GM12873 (cell line): Measurements from ENCODE around the gene MYH15.

Experiments
- CTCF ChIP-seq: IDR thresholded peaks from 2 replicates; pipeline ENCODE4 v1.5.1; 2012; ENCODE audit warnings: low read depth, mild to moderate bottlenecking, moderate library complexity, low read length, control low read depth; ENCODE audit not compliant: insufficient read depth; ENCODE audit errors: missing control alignments

MYH15 gene

DNA sequence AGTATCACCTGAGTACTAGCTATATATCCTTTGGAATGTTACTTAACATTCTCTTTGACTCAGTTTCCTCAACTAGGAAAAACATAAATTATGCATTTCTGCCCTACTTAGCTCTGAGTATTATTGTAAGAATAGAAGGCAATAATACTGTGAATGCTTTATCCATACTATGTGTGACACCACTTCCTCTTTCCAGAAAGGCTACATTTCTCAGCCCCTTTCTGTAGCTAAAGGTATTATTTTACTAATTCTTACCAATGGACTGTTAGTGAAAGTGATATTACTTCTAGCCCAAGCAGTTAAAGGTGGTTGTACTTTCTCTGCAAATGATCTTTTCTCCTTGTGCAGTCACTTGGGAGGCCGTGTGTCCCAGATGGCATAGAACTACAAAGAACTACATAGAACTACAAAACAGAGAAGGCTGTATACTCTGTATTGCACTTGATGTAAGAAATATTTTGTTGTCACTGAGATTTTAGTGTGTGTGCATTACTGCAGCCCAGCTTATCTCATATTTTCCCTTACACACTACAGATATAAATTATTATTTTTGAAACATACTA, 35.1 kb downstream of the MYH15 start:
- no peak for TF ChIP-seq CTCF

DNA sequence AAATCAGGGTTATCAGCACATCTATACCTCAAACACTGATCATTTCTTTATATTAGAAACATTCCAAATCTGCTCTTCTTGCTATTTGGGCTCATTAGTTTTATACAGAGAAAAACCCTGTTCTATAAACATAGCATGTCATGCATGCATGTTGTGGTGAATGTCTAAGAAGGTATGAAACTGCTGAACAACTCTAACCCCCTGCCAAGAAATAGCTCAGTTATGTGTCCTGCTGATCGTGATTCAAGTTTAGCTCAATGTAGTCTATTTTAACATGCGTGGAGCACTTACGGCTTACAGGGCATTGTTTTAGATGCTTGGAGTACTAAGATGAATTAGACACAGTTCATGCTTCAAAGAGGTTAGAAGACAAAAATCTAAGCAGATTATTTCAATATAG, 35.8 kb downstream of the MYH15 start:
- no peak for TF ChIP-seq CTCF

DNA sequence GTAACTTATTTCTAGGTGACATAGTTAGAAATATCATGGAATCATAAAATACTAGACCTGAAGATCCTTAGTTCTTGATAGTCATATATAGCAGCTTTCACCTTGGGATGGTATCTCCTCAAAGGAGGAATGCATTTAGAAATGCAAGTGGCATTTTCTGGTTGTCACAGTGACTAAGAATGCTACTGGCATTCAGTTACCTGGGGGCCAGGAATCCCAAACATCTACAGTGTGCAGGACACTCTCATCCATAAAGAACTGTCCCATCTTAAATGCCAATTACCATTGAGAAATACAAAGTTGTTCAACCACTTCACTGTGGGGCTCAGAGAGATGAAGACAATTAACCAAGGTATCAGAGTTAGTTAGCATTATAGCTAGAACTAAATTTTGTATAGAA, 36.7 kb downstream of the MYH15 start:
- no peak for TF ChIP-seq CTCF

GRCh38 chr3:108472001-108472591, 38.3 kb downstream of the MYH15 start:
- no peak for TF ChIP-seq CTCF

DNA sequence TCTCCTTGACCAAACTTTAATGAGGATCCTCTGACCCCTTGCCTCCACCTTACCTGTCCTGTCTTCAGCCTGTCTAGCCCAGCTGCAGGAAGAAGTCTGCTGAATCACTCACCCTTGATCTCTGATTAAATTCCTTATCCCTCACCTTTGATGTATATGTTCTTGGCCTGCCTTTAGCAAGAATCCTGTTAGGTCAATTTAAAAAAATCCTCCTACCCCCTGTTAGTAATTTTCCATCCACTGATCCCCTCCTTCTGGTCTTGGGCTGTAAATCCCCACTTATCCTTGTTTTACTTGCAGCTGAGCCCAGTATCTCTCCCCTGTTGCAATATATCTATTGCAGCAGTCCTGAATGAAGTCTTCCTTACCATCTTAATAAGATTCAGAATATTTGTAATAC, 39.0 kb downstream of the MYH15 start:
- no peak for TF ChIP-seq CTCF

DNA sequence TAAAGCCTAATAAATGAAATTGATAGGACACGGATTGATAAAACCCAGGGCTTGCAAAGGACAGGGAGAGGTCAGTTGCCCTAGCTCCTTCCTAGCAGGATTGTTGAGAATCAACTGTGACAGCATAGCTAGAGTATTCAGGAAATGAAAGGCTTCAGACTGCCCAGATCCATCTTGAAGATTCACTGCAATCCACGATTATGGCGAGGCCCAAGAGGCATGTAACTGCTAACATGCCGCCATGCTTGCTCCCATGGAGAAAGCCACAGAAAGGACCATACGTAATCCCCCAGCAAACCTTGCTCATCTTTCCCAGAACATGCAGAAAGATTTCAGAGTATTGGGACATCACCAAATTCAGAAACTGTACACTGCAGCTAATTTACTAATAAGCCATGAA, 41.3 kb downstream of the MYH15 start:
- TF ChIP-seq CTCF = no peak

DNA sequence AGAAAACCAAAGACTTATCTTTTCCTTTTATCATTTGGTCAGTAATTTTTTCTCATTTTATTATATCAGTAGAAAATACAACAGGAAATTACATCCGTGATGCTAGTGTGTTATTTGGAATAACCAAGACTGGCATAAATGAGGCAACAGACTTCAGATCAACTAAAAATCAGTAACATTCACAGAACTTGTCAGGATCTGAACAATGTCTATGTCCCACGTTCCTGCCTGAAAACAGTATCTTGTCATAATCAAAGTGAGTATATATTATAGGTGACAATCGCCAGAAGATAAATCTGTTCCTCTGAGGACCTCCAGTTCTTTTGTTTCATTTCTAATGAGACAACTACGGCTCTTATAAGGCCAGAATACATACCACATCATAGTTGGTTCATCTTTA, 41.8 kb downstream of the MYH15 start:
- no peak for TF ChIP-seq CTCF
